Activated CD8-positive, alpha-beta memory T cell treated with anti-CD3 and anti-CD28 coated beads for 48 hours (primary cell): ENCODE measurements around the gene NPFF.

Source experiments
- DNase-seq, 3 experiments: peaks; one replicate each; pipeline ENCODE4 v3.0.0-alpha.2; 2020; ENCODE audit warnings: low read depth in 2 of 3, low spot score in 2 of 3

The NPFF gene

GRCh38 chr12:53514628-53515290 lies 7.5 kb upstream of the NPFF start:
- no peak for DNase-seq

GRCh38 chr12:53513712-53514410 lies 6.6 kb upstream of the NPFF start:
- DNase-seq, result no peak

GRCh38 chr12:53510181-53510812 lies 3.0 kb upstream of the NPFF start:
- DNase-seq, result no peak

GRCh38 chr12:53508534-53509170 lies 1.4 kb upstream of the NPFF start:
- peak; percentile 61 to 85 (median 74) for DNase-seq

- DNase-seq, result no peak
These were observed 260 bp upstream of the NPFF start for GRCh38 chr12:53507603-53507885.

- DNase-seq, result no peak
These were observed 866 bp downstream of the NPFF start for GRCh38 chr12:53506450-53506785.

GRCh38 chr12:53505555-53506449 lies 1.5 kb downstream of the NPFF start:
- DNase-seq, result no peak

- no peak for DNase-seq
These were observed 2.2 kb downstream of the NPFF start for GRCh38 chr12:53505086-53505485.

- no peak for DNase-seq
These were observed 3.0 kb downstream of the NPFF start for GRCh38 chr12:53504004-53504920.

- no peak for DNase-seq
These were observed 4.1 kb downstream of the NPFF start for GRCh38 chr12:53502983-53503728.

- DNase-seq, result no peak
These were observed 5.0 kb downstream of the NPFF start for GRCh38 chr12:53502331-53502730.

- no peak for DNase-seq
These were observed 5.6 kb downstream of the NPFF start for GRCh38 chr12:53501615-53502181.

- DNase-seq, result peak; percentile 91 to 95 (median 94)
These were observed 6.3 kb downstream of the NPFF start, which contains the start of gene TARBP2 for GRCh38 chr12:53500776-53501614. TSS of gene TARBP2 (plus strand) at chr12:53501283. CDS start at chr12:53501409, 126 bp downstream.

- no peak for DNase-seq
These were observed 7.0 kb downstream of the NPFF start for GRCh38 chr12:53500142-53500775.

GRCh38 chr12:53499266-53500141 lies 7.8 kb downstream of the NPFF start, which contains the start of gene MAP3K12:
TSS of gene MAP3K12 (minus strand) at chr12:53499458. CDS start at chr12:53487391, 12,067 bp downstream.
- DNase-seq, result peak in 1 of 3 experiments; percentile 50

GRCh38 chr12:53498235-53498630 lies 9.1 kb downstream of the NPFF start:
- DNase-seq, result no peak
